Upper lobe of right lung (tissue), 1 donor: Measurements from ENCODE around the gene TRIM9. TPM values are rescaled to one million over a fixed set of nuclear protein-coding genes. Genes with fewer than 3 reads are reported as not detected.

ENCODE experiments used
- ATAC-seq: fragments of 200-7000 bp; cut with Tn5 transposase; one replicate; pipeline ENCODE4 v1.9.1; 2020; ENCODE audit warnings: mild to moderate bottlenecking, moderate library complexity
- DNase-seq: peaks from one replicate; pipeline ENCODE4 v3.0.0-alpha.2; 2020
- H3K27ac ChIP-seq: fragments of 200-600 bp; one replicate; pipeline ENCODE4 v1.8.0; 2022
- H3K27me3 ChIP-seq: fragments of 200-600 bp; one replicate; pipeline ENCODE4 v1.8.0; 2022; ENCODE audit warnings: mild to moderate bottlenecking
- H3K36me3 ChIP-seq: fragments of 200-600 bp; one replicate; pipeline ENCODE4 v1.8.0; 2022
- H3K4me1 ChIP-seq: fragments of 200-600 bp; one replicate; pipeline ENCODE4 v1.8.0; 2022
- H3K4me3 ChIP-seq: fragments of 200-600 bp; one replicate; pipeline ENCODE4 v1.8.0; 2022; ENCODE audit warnings: mild to moderate bottlenecking
- H3K9me3 ChIP-seq: fragments of 200-600 bp; one replicate; pipeline ENCODE4 v1.8.0; 2022
- CTCF ChIP-seq: fragments of 200-600 bp; IDR thresholded peaks from one replicate; pipeline ENCODE4 v1.8.0; 2022; ENCODE audit warnings: antibody characterized with exemption
- intact Hi-C: fragments of 100-400 bp; cut with DNase I; formaldehyde crosslinking; loops from one replicate; pipeline ENCODE4 v1.11.0; 2022
- total RNA-seq: library from RNA; stranded (reverse); fragmentation: NEBNext Ultra II Directional; extraction: Animal tissue kit (Norgen Biotek cat#: 25700); gene quantifications from one replicate; pipeline ENCODE4 v1.2.1, GENCODE V29; 2021
- donor health status: DM: no; HTN: yes; CAD: no; lungs with severe emphysema.

Gene TRIM9
- total RNA-seq, 1 donor from 2014 or later, result 0.32 TPM

DNA sequence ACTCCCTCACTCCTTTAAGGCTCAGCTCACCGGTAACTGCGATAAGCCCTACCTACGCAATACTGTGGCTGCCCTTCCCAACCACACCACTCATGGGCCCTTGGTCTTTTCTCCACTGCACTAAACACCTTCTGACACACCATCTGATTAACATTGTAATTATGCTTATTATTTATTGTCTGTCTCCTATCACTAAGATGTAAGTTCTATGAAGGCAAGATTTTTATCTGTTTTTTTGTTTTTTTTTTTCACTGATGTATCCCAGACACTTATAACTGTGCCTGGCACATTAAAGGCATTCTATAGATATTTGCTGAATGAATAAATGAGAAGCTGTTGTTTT, 116.4 kb downstream of the TRIM9 start:
- TF ChIP-seq CTCF, result no peak
- intact Hi-C loops, result no loop called here
- Histone ChIP-seq H3K27me3 (no peaks in the 10 kb centered on the region), H3K27ac (no peak overlapping the region), H3K4me1 (no peaks in the 10 kb centered on the region), H3K9me3 (no peaks in the 10 kb centered on the region), H3K36me3 (no peaks in the 10 kb centered on the region), H3K4me3 (no peak overlapping the region)
- DNase-seq (no peak), ATAC-seq (peak; percentile 51)

- Histone ChIP-seq H3K4me1 (no peaks in the 10 kb centered on the region), H3K9me3 (no peaks in the 10 kb centered on the region), H3K27ac (no peak overlapping the region), H3K4me3 (no peak overlapping the region), H3K27me3 (no peaks in the 10 kb centered on the region), H3K36me3 (no peaks in the 10 kb centered on the region)
- DNase-seq (no peak), ATAC-seq (peak; percentile 70)
- intact Hi-C loops, result no loop called here
- no peak for TF ChIP-seq CTCF
These were observed 116.9 kb downstream of the TRIM9 start for GRCh38 chr14:50977863-50978528.

- Histone ChIP-seq H3K4me1 (no peaks in the 10 kb centered on the region), H3K4me3 (no peak overlapping the region), H3K27ac (no peak overlapping the region), H3K27me3 (no peaks in the 10 kb centered on the region), H3K36me3 (no peaks in the 10 kb centered on the region), H3K9me3 (no peaks in the 10 kb centered on the region)
- ATAC-seq (no peak), DNase-seq (no peak)
- intact Hi-C loops, result no loop called here
- no peak for TF ChIP-seq CTCF
These were observed 120.8 kb downstream of the TRIM9 start for GRCh38 chr14:50974118-50974517.

DNA sequence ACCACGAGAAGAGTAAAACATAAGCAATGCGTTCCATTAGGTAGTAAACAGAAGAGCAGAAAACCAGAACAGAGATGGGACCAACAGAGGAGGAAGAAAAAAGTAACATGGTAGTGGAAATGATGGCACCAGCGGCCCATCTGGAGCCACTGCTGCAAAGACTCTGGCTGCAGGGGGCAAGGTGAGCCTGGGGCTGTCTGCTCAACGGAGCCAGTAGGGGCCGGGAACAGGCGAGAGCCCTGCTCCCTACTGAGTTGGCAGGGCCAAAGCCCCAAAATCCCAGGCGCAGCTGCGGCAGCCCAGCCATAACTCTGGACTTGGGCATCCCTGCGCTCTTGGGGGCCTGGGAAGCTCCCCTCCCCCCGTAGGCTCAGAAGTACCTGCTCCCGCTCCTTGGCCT, 122.2 kb downstream of the TRIM9 start:
- no peak overlapping the region for H3K27ac ChIP-seq
- no peaks in the 10 kb centered on the region for H3K9me3 ChIP-seq
- ATAC-seq, result peak; percentile 13
- no peaks in the 10 kb centered on the region for H3K36me3 ChIP-seq
- DNase-seq, result no peak
- H3K4me3 ChIP-seq, result no peak overlapping the region
- TF ChIP-seq CTCF, result no peak
- intact Hi-C loops, result no loop called here
- H3K4me1 ChIP-seq, result no peaks in the 10 kb centered on the region
- no peaks in the 10 kb centered on the region for H3K27me3 ChIP-seq

- TF ChIP-seq CTCF, result no peak
- Histone ChIP-seq H3K9me3 (no peaks in the 10 kb centered on the region), H3K27ac (no peak overlapping the region), H3K36me3 (no peaks in the 10 kb centered on the region), H3K4me1 (no peaks in the 10 kb centered on the region), H3K27me3 (no peaks in the 10 kb centered on the region), H3K4me3 (no peak overlapping the region)
- intact Hi-C loops, result no loop called here
- DNase-seq, result no peak
- ATAC-seq, result no peak
These were observed 123.8 kb downstream of the TRIM9 start for GRCh38 chr14:50970886-50971781.
